Stimulated activated naive CD8-positive, alpha-beta T cell treated with anti-CD3 and anti-CD28 coated beads, Interleukin-15, Interleukin-2, amounts not matched to agents 100 U/mL and 50 U/mL, for 24 hours (primary cell): Measurements from ENCODE around the gene RNASE8.
A peak's percentile ranks its signal among the peaks of the same experiment; 100 is the strongest.

Experiments used
- ATAC-seq: fragments of 150-1000 bp; cut with Tn5 transposase; one replicate; pipeline ENCODE4 v1.10.0; 2021
- DNase-seq: peaks from one replicate; pipeline ENCODE4 v3.0.0; 2021

The RNASE8 gene

GRCh38 chr14:21092273-21093011 lies 34.8 kb downstream of the RNASE8 start:
- ATAC-seq (peak; percentile 82), DNase-seq (peak; percentile 94)

- ATAC-seq, result no peak
These were observed 35.4 kb downstream of the RNASE8 start for GRCh38 chr14:21093018-21093417.

GRCh38 chr14:21093769-21094681 lies 36.4 kb downstream of the RNASE8 start:
- no peak for DNase-seq
- no peak for ATAC-seq

More at GRCh38 chr14:21093018-21093417, 35.4 kb downstream of the RNASE8 start:
- no peak for DNase-seq

GRCh38 chr14:21095430-21096205 lies 38.0 kb downstream of the RNASE8 start:
- ATAC-seq, result no peak
- DNase-seq, result no peak

GRCh38 chr14:21096438-21096837 lies 38.8 kb downstream of the RNASE8 start:
- no peak for DNase-seq
- ATAC-seq, result no peak

- DNase-seq (no peak), ATAC-seq (no peak)
These were observed 39.5 kb downstream of the RNASE8 start for GRCh38 chr14:21096978-21097635.

- ATAC-seq (no peak), DNase-seq (no peak)
These were observed 40.0 kb downstream of the RNASE8 start for GRCh38 chr14:21097636-21098075.

GRCh38 chr14:21098076-21098891 lies 40.7 kb downstream of the RNASE8 start, which contains the start of gene ZNF219:
TSS of gene ZNF219 (minus strand) at chr14:21098655. CDS start at chr14:21093591, 5,064 bp downstream.
- DNase-seq (no peak), ATAC-seq (peak; percentile 43)

- DNase-seq, result no peak
- no peak for ATAC-seq
These were observed 41.4 kb downstream of the RNASE8 start for GRCh38 chr14:21098892-21099595.

GRCh38 chr14:21099596-21099985 lies 42.0 kb downstream of the RNASE8 start:
- ATAC-seq, result no peak
- DNase-seq, result no peak

- ATAC-seq (no peak), DNase-seq (no peak)
These were observed 43.3 kb downstream of the RNASE8 start, which contains the start of gene TMEM253 for GRCh38 chr14:21100931-21101330. TSS of gene TMEM253 (plus strand) at chr14:21101066. CDS start at chr14:21101344, 278 bp downstream.

GRCh38 chr14:21101802-21102413 lies 44.3 kb downstream of the RNASE8 start:
- DNase-seq (no peak), ATAC-seq (no peak)

- DNase-seq (no peak), ATAC-seq (no peak)
These were observed 45.1 kb downstream of the RNASE8 start for GRCh38 chr14:21102521-21103410.

GRCh38 chr14:21103411-21103709 lies 45.7 kb downstream of the RNASE8 start:
- DNase-seq (no peak), ATAC-seq (no peak)

GRCh38 chr14:21103710-21104447 lies 46.3 kb downstream of the RNASE8 start:
- ATAC-seq (peak; percentile 91), DNase-seq (peak; percentile 93)

GRCh38 chr14:21104448-21105060 lies 46.9 kb downstream of the RNASE8 start:
- peak; percentile 69 for DNase-seq
- peak; percentile 47 for ATAC-seq

GRCh38 chr14:21105095-21105494 lies 47.5 kb downstream of the RNASE8 start:
- DNase-seq (no peak), ATAC-seq (no peak)

- ATAC-seq, result no peak
- DNase-seq, result no peak
These were observed 48.5 kb downstream of the RNASE8 start for GRCh38 chr14:21106176-21106497.
